Measurements from ENCODE around the gene NAA15. TPM values are rescaled to one million over a fixed set of nuclear protein-coding genes. Genes with fewer than 3 reads are reported as not detected.
A peak's percentile ranks its signal among the peaks of the same experiment; 100 is the strongest.

Gene NAA15
- total RNA-seq, 3 donors from 2014 or later = 28.2 to 47.4 (median 33.2) TPM

DNA sequence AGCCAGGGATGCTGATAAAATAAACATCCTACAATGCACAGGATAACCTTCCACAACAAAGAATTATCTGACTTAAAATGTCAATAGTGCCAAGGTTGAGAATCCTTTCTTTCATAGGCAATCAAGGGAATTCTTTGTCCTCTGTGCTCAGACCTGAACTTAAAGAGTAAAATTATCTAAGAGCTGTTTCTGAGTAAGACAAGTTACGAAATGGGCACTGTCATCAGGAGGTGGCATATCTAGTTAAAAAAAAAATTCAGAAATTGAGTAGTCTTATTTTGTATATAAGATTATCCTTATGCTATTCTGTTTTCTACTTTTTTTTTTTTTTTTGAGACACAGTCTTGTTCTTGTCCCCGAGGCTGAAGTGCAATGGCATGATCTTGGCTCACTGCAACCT is 149.3 kb downstream of the NAA15 start:
- no peak for DNase-seq
- Histone ChIP-seq H3K36me3 (ENCODE audit: low read depth) (no peaks in the 10 kb centered on the region), H3K9me3 (no peaks in the 10 kb centered on the region), H3K4me1 (ENCODE audit: low read depth) (peaks cover 19% of the 10 kb centered on the region), H3K4me3 (no peak overlapping the region)
- no peak for TF ChIP-seq CTCF (IDR thresholded peaks at IDR 0.05)
- intact Hi-C loops (cut with DNase I, micrococcal nuclease) = no loop called here
- no peak for ATAC-seq

DNA sequence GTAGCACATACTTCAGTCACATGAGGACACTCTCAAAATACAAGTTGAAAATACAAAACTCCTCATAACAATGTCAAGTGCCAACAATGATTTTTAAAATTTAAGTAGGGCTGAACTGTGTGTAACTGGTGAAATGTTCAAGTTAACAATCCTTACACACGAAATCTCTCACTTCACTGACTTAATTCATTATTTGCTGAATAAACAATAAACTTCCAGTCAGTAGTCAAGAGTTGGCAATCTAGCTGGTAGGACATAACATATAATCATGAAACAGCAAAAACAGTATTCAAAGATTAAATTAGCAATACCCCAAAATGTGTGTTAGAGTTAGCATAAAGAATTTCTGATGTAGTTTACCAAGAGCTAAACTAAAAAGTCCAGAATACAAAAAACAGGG is 150.7 kb downstream of the NAA15 start:
- Histone ChIP-seq H3K4me3 (no peak overlapping the region), H3K9me3 (no peaks in the 10 kb centered on the region), H3K36me3 (ENCODE audit: low read depth) (no peaks in the 10 kb centered on the region), H3K4me1 (ENCODE audit: low read depth) (peaks cover 21% of the 10 kb centered on the region)
- TF ChIP-seq CTCF (IDR thresholded peaks at IDR 0.05) = no peak
- ATAC-seq (no peak), DNase-seq (no peak)
- intact Hi-C loops (cut with DNase I, micrococcal nuclease) = no loop called here

- no peaks in the 10 kb centered on the region for H3K9me3 ChIP-seq
- peak overlapping the region; percentile 65 for H3K4me3 ChIP-seq
- intact Hi-C loops (cut with DNase I, micrococcal nuclease) = no loop called here
- TF ChIP-seq CTCF (IDR thresholded peaks at IDR 0.05) = peak; percentile 11
- DNase-seq (peak in 1 of 3 donors; percentile 79), ATAC-seq (peak; percentile 67)
- H3K36me3 ChIP-seq (ENCODE audit: low read depth) = no peaks in the 10 kb centered on the region
- H3K4me1 ChIP-seq (ENCODE audit: low read depth) = peaks cover 21% of the 10 kb centered on the region
These were observed 151.7 kb downstream of the NAA15 start for GRCh38 chr4:139453041-139453370.

- no peak for TF ChIP-seq CTCF (IDR thresholded peaks at IDR 0.05)
- DNase-seq (peak; percentile 98 to 99 (median 98)), ATAC-seq (peak; percentile 94)
- Histone ChIP-seq H3K4me1 (ENCODE audit: low read depth) (peaks cover 21% of the 10 kb centered on the region), H3K9me3 (no peaks in the 10 kb centered on the region), H3K36me3 (ENCODE audit: low read depth) (no peaks in the 10 kb centered on the region), H3K4me3 (peak overlapping the region; percentile 65)
- intact Hi-C loops (cut with DNase I, micrococcal nuclease) = no loop called here
These were observed 152.2 kb downstream of the NAA15 start for GRCh38 chr4:139453371-139454110.

DNA sequence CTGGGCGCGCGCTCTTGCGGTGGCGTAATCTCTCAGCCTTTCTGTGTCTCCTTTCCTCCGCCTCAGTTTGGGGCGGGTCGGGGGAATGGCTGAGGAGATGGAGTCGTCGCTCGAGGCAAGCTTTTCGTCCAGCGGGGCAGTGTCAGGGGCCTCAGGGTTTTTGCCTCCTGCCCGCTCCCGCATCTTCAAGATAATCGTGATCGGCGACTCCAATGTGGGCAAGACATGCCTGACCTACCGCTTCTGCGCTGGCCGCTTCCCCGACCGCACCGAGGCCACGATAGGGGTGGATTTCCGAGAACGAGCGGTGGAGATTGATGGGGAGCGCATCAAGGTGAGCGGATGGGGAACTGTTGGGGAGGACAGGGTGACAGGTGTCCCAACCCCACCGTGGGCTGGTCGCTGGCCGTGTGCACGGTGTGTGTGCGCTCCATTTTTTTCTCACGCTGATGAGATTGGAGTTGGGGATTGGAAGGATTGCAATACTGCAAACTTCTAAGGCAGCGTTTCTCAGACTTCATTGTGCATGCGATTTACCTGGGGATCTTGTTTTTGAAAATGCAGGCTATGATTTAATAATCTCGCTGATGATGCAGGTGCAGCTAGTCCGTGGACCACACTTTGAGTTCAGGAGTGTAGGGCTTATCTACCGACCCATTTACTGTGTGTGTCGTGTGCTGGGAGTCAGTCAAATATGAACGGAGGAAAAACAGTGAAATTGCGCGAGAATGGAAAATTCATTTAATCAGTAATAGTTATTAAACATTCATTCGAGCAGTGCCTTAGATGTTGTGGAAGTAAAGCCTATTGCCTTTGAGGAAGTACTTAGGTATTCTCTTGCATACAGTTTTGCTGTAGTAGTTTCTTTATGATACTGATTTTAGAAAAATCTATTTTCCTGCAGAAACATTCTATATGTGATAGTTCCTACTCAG is 153.1 kb downstream of the NAA15 start, which contains the start of gene RAB33B:
Gene RAB33B (plus strand): TSS at position 11 of the 935 bp plus-strand sequence. CDS start 75 bp downstream, at position 86.
- H3K36me3 ChIP-seq (ENCODE audit: low read depth) = no peaks in the 10 kb centered on the region
- DNase-seq = no peak
- intact Hi-C loops (cut with DNase I, micrococcal nuclease) = no loop called here
- TF ChIP-seq CTCF (IDR thresholded peaks at IDR 0.05) = no peak
- peak within 1 kb of the TSS; percentile 65 for H3K4me3 ChIP-seq
- peak; percentile 5 for ATAC-seq
- peaks cover 21% of the 10 kb centered on the region for H3K4me1 ChIP-seq (ENCODE audit: low read depth)
- H3K9me3 ChIP-seq = no peaks in the 10 kb centered on the region

Measured in mucosa of descending colon (tissue), 3 donors.